ENCODE measurements around the gene PPARG.

Gene PPARG

DNA sequence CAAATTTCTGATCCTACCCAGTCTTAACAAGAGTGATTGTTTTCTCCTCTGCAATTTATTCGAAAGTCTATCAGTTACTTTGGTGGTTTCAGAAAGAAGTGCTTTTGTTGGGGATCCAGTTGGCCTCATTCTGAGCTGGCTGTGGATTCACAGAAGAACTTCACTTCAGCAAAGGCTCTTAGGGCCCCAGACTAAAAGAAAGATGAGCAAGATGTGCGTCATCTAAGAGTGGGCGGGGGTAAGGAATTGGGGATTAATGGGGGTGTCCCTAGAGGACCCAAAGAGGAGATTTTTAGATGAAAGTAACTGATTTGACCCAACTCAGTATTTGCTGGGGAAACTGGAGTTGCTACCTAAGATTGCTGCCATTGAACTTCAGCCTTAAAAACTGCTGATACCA is 131.5 kb downstream of the PPARG start:
- DNase-seq: no peak

DNA sequence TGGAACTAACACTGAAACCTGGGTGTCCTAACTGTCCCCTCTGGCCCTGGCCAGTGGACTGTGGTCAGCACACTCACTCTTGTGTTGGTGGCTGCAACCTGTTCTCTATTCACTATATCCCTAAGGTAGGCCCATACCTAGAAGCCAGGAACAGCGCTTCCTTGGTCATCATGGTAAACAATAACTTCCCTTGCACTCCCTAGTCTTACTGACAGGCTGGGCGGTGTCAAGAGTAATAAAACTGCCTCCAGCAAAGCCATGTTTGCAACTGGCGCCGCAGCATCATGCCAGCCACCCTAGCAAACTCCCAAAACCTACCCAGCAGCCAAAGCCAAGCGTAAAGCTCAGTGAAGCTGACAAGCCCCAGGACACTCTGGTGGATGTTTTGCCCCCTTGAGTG is 132.3 kb downstream of the PPARG start:
- no peak for DNase-seq

GRCh38 chr3:12423131-12423530 is 134.3 kb downstream of the PPARG start:
- no peak for DNase-seq

GRCh38 chr3:12423918-12424630 is 135.2 kb downstream of the PPARG start:
- no peak for DNase-seq

DNA sequence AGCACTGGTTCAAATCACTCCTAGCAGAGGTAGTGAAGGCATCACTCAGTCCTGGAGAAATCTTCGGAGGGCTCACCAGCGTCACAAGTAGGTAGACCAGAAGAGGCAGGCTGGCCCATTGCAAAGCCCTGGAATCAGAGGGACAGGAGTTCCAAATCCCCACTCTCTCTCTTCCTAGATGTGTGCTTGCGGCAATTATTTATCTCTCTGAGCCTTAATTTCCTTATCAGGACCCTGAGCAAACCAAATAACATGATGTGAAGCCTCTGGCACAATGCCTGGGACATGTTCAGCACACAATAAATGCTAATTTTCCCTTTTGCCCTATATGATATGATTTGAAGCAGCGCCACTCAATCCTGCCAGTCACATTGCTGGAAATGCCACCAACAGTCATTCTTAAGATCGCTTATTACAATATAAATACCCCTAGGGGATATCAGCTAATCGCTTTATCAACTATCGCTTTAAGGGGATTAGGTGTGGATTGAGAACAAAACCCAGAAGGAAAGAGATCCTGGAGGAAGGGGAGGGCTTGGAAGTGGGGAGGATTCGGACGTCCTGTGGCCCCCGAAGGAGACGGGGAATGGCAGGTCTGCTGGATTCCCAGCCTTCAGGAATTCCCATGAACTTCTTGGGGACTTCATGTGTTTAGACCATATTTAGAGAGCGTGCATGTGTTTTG is 135.9 kb downstream of the PPARG start:
- no peak for DNase-seq

DNA sequence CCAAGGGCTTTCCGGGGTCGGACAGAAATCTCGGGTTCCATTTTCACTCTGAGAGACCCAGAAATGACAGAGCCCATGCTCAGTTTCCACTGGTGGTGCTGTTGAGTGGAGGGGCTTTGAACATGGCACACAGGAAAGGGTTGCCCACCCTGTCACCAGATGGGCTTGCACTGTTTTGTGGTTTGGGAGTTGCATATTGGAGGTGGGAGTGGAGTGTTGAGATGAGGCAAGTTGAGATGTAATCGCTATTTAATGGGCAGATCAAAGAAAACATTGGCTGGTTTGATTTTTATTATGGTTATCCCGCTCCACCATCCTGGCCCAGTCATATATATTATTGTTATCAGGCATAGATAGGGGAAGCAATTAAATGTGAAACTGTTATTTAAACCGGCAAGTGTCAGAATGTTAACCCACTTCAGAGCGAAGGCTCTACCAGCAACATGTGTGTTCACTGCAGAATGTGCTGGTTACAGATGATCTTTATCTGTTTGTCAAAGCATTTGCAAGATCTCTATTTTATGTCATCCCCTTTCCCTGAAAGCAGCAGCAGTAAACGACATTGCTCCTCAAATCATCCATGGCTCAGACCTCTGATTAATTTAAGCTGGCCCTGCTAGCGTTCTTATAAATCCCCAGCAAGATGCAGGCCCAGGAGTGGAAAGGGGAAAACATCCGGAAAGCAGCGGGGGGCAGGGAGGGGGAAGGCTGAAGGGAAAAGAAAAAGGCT is 137.1 kb downstream of the PPARG start:
- DNase-seq: no peak

GRCh38 chr3:12427551-12427950 is 138.7 kb downstream of the PPARG start:
- DNase-seq: no peak

DNA sequence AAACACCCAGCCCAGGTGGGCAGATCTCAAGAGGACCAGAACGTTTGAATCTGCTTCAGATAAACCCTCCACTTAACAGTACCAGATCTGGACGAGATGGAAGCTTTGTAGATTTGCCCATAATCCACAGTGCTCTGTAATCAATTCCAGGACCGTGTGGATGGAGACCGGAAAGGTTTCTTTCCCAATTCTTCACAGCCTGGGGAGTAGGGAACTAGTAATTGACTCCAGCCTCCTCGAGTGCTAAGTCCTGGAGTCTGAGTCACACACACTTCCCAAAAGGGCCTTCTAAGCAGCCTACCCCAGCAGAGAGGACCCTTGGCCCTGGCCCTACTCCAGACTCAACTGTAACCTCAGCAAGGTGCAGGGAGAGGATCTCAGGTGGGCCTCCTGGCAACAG is 139.3 kb downstream of the PPARG start:
- no peak for DNase-seq

DNA sequence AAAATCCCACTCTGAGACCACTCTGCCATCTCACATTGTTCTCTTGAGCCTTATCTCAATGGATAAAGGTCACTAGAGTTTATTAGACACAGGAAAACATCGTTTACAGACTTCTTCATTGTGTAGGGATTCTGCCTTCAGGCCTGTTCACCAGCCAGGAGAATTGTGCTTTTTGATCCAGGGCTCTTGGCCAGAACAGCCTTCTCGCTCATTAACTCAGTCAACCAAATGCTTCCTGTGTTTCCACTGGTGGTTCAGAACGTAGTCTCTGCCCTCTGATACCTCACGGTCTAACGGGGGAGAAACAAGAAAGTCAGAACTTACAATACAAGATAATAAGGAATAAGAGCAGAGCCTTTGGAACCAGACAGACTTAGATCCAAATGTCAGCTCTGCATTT is 141.2 kb downstream of the PPARG start:
- DNase-seq: no peak

GRCh38 chr3:12433823-12434222 is 145.0 kb downstream of the PPARG start:
- DNase-seq: no peak

- DNase-seq: peak; percentile 49
Measured at GRCh38 chr3:12436514-12437220, 147.8 kb downstream of the PPARG start.

DNA sequence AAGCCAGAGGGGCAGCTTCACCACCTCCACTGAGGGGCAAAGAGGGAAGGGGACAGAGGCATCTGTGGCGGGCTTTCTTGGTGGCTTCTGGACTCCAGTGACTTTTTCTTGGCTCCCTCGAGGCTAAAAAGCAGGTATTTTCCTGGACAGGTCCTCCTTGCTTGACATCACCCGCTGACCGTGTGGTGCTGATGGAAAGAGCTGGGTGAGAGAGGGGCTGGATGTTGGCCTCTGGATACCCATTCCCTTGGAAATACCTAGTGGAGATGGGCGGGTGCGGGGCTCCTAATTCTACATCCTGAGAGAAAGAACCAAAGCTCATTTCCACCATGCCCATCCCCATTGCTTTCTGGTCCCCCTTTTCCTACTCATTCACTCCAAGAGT is 148.3 kb downstream of the PPARG start:
- DNase-seq: no peak

- DNase-seq: no peak
Measured at GRCh38 chr3:12437861-12438260, 149.0 kb downstream of the PPARG start.

- DNase-seq: no peak
Measured at GRCh38 chr3:12438318-12438717, 149.4 kb downstream of the PPARG start.

DNA sequence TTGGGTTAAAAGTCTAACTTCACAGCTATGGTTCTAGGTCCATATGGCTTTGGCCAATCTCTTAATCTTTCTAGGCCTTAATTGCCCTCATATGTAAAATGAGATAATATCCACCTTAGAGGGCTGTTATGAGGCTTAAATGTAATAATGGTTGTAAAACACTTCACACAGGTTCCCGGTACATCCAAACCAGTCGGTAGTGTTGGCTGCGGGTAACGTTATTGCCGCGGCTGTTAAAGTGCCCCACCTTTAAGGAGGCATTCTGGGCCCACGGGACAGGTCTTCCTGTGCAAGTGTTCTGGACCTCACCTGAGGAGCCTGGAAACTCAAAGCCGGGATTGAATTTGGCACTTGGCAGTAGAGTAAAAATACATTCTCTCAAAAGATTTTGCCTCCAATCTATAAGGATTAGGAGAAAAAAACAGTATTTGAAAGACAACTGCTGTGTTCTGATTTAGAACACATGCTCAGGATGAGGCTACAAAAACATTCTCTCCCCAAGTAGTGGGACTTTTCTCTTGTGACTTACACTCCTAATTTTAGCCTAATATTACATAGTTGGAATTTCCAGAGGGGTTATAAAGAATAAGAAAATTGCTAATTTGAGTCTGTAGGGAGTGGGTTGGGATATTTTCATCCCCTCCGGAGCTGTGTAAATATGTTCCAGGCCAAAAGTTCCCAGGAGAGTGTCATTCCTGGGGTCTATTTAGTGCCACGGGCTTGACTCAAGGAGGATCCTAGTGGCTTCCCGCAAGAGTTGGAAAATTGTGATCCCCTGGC is 150.5 kb downstream of the PPARG start:
- DNase-seq: no peak

DNA sequence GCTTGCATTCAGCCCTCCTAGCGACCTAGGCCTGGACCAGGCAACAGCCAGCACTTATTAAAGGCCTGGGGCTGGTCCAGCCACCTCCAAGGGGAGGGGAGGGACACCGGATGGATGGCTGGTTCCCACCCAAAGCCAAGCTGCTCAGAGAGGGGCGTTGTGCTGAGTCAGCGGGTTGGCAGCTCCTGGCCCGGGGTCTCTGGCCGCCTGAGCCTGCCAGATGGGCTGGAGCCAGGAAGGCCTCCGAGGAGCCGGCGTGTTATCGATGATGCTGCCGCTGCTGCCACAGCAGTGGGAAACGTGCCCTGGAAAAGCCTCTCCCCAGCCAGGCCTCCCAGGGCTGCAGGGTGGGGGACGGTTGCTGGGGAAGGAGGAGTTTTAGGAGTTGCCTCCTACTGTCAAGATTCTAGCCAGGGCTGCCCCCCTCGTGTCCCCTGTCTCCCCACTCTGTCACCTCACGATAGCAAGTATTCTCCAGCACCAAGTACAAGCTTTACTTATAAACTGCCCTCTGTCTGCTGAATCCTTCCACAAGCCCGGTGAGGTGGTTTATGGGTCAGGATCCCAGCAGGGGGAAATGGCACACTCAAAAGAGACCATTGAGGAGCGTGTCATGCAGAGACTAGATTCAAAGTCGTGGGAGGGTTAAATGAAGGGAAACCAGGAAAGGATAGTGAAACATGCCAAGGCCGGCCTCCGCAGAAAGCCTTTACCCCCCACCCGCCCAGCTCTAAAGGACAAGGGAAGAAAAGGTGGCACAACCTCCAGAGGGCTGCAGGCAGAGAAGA is 152.3 kb downstream of the PPARG start:
- peak; percentile 67 for DNase-seq

GRCh38 chr3:12442654-12443501 is 154.0 kb downstream of the PPARG start:
- no peak for DNase-seq

GRCh38 chr3:12443781-12444522 is 155.1 kb downstream of the PPARG start:
- no peak for DNase-seq

GRCh38 chr3:12444582-12445471 is 156.0 kb downstream of the PPARG start:
- DNase-seq: peak; percentile 26

Data from eye (tissue), 1 donor.